GM19240 (cell line): ENCODE data around the gene SPTBN1.
"Not testable (repeated sequence)": the region's sequence is repeated elsewhere in the genome, so short reads cannot be mapped to it uniquely, and the experiment has no call there.

Experiments
- DNase-seq: peaks from one replicate; pipeline ENCODE4 v3.0.0; 2011; ENCODE audit warnings: low spot score; ENCODE audit not compliant: insufficient read length

Gene SPTBN1

GRCh38 chr2:54697934-54698333, 241.8 kb downstream of the SPTBN1 start:
- DNase-seq, result no peak

DNA sequence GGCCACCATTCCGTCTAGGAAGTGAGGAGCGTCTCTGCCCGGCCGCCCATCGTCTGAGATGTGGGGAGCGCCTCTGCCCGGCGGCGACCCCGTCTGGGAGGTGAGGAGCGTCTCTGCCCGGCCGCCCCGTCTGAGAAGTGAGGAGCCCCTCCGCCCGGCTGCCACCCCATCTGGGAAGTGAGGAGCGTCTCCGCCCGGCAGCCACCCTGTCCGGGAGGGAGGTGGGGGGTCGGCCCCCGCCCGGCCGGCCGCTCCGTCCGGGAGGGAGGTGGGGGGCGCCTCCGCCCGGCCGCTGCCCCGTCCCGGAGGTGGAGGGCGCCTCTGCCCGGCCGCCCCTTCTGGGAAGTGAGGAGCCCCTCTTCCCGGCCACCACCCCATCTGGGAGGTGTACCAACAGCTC, 242.8 kb downstream of the SPTBN1 start:
- not testable (repeated sequence) for DNase-seq

DNA sequence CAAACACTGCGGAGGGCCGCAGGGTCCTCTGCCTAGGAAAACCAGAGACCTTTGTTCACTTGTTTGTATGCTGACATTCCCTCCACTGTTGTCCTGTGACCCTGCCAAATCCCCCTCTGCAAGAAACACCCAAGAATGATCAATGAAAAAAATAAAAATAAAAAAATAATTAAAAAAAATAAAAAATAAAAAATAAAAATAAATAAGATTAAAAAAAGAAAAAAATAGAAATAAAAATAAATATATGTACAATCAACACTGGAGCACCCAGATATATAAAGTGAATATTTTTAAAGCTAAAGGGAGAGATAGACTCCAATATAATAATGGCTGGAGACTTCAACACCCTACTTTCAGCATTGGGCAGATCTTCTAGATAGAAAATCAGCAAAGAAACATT, 243.5 kb downstream of the SPTBN1 start:
- no peak for DNase-seq

DNA sequence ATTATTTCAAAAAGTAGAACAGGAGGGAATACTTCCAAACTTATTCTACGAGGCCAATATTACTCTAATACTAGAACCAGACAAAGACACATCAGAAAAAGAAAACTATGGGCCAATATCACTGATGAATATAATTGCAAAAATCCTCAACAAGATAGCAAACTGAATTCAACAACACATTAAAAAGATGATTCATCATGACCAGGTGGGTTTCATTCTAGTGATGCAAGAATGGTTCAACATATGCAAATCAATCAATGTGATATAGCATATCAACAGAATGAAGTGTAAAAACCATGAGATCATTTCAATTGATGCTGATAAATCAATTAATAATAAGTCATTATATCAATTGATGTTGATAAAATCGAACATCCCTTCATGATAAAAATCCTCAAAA, 244.9 kb downstream of the SPTBN1 start:
- DNase-seq, result no peak

DNA sequence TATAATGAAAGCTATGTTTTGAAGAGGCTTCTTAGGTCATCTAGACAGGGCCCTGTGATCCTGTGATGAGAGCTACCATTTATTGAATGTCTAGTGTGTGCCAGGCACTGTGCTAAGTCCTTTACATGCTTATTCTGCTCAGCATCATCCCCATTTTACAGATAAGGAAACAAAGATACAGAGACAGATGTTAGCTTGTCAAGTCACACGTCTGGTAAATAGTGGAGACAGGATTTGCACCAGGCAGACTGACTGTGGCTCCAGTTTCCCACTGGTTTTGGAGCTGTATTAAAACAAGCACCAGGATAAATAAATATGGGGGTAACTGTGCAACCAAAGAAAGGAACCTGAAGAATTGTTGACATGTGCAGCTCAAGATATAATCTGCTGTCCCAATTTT, 248.1 kb downstream of the SPTBN1 start:
- DNase-seq, result no peak

DNA sequence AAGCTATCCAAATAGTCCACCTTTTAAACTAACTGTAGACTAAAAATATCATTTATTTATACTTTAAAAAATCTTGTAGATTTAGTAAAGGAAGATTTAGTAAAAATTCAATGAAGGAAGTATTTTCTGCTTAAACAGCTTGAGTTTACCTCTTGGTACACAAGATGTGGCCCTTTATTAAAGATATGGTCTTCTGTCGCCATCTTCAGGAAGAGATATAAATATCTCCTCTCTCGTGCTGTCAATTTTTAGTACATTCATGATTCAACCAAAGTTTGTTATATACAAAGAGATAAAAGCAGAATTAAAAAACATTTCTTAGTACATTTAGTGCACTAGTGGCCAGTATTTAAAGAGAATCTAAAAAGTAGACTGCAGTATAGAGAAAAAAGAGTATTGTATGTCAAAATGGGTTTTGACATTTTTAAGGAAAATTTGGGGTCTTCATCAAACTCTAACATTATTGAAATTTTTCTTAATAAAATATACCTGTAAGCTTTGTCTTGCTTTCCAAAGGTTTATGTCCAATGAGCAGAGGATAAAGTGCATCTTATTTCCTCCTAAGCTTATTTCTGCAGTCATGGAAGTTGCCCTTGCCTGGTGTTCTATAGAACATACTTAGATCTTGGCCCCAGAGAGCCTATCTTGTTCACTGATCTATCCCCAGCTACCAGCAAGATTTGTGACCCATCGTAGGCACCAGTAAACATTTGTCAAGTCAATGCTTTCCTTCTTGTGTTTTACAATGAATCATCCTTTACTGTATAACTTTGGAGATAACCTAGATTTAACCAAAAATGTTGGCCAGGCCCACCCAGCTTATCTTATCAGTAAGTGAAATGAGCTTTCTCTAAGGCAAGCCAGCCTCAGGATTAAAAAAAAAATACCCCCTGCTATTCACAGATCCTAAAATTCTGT, 248.8 kb downstream of the SPTBN1 start:
- no peak for DNase-seq

- no peak for DNase-seq
Measured at GRCh38 chr2:54706622-54707021, 250.5 kb downstream of the SPTBN1 start.

GRCh38 chr2:54708584-54709335, 252.6 kb downstream of the SPTBN1 start:
- no peak for DNase-seq

DNA sequence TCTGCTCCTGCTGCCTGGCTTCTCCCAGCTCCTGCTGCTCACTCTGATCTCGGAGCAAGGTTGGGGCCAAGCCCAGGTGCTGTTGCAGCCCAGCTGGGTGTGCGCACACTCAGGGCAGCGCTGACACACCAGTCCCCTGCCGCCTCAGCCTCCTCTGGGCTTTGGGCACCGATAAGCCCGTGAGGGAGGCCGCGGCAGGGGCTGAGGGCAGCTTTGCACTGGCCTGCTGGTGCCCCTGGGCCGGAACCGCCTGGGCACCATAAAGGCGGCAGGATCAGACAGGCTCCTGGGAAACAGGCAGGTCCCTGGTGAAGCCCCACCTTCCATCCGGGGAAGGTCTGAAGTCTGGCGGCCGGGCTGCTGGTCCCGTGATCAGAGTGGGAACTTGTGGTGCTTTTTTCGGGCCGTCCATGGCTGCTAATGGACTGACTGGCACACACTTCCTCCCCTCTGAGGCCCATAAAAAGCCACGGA, 253.2 kb downstream of the SPTBN1 start:
- no peak for DNase-seq

GRCh38 chr2:54710216-54710615, 254.1 kb downstream of the SPTBN1 start:
- DNase-seq, result no peak

GRCh38 chr2:54712516-54712915, 256.4 kb downstream of the SPTBN1 start:
- DNase-seq, result no peak

- DNase-seq, result no peak
Measured at GRCh38 chr2:54714996-54715395, 258.9 kb downstream of the SPTBN1 start.

- no peak for DNase-seq
Measured at GRCh38 chr2:54716375-54716774, 260.2 kb downstream of the SPTBN1 start.

- no peak for DNase-seq
Measured at GRCh38 chr2:54720563-54720962, 264.4 kb downstream of the SPTBN1 start.
